SK-N-SH treated with all-trans-retinoic acid at 6 μM for 48 hours (cell line): ENCODE measurements around the gene TNS3.

Experiments
- ESRRG ChIP-seq: fragments of 250-450 bp; sonication (Bioruptor Pico); IDR thresholded peaks from 2 replicates; pipeline ENCODE4 v1.6.1; 2021; ENCODE audit warnings: mild to moderate bottlenecking
- OSR1 ChIP-seq: fragments of 250-450 bp; sonication (Bioruptor Pico); IDR thresholded peaks from 2 replicates; pipeline ENCODE4 v1.8.0; 2022; ENCODE audit warnings: moderate library complexity, mild to moderate bottlenecking, inconsistent platforms
- PPARA ChIP-seq: fragments of 250-450 bp; sonication (Bioruptor Pico); IDR thresholded peaks from 2 replicates; pipeline ENCODE4 v1.5.0; 2020; ENCODE audit warnings: mild to moderate bottlenecking, borderline replicate concordance
- TCF4 ChIP-seq: fragments of 250-450 bp; sonication (Bioruptor Pico); IDR thresholded peaks from 2 replicates; pipeline ENCODE4 v1.8.0; 2021; ENCODE audit warnings: mild to moderate bottlenecking, moderate library complexity, borderline replicate concordance
- ZC3H10 ChIP-seq: fragments of 250-450 bp; sonication (Bioruptor Pico); IDR thresholded peaks from 2 replicates; pipeline ENCODE4 v1.5.1; 2021; ENCODE audit warnings: mild to moderate bottlenecking, moderate library complexity
- ZFP3 ChIP-seq: fragments of 250-450 bp; sonication (Bioruptor Pico); IDR thresholded peaks from 2 replicates; pipeline ENCODE4 v1.5.0; 2020; ENCODE audit warnings: mild to moderate bottlenecking, moderate library complexity
- ZNF8 ChIP-seq: fragments of 450-650 bp; formaldehyde crosslinking; IDR thresholded peaks from 2 replicates; pipeline ENCODE4 v1.5.0; 2020; ENCODE audit warnings: mild to moderate bottlenecking, moderate library complexity
- TF ChIP-seq, protein P1 (sequence below): fragments of 250-450 bp; sonication (Bioruptor Pico); IDR thresholded peaks from 2 replicates; pipeline ENCODE4 v1.8.0; 2020; ENCODE audit warnings: mild to moderate bottlenecking, moderate library complexity, borderline replicate concordance
- TF ChIP-seq, protein P2 (sequence below): fragments of 250-450 bp; sonication (Bioruptor Pico); IDR thresholded peaks from 2 replicates; pipeline ENCODE4 v1.5.1; 2020; ENCODE audit warnings: low read depth, mild to moderate bottlenecking, moderate library complexity

DNA sequence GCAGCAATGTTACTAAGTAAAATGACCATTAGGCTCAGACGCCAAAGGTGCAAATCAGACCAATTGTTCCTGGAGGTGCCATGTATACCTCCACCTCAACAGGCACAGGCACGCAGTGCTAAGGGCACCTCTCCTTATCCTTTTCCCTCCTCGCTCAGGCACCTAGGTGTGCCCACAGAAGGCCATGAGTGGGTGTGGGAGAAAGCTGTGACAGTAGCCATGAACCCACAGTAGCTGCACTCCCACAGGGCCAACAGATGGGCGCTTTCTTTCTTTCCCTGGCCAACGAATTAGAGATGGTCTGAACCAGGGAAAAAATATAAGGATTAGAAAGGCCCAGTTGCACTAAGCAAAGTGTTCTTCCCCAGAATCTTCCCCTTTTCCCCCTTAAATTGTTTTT lies 15.5 kb upstream of the TNS3 start:
- TF ChIP-seq OSR1 (CRISPR knock-in tag) (no peak), ESRRG (no peak), ZFP3 (CRISPR knock-in tag) (no peak), PPARA (CRISPR knock-in tag) (no peak), ZNF8 (CRISPR knock-in tag) (no peak), TCF4 (no peak), ZC3H10 (CRISPR knock-in tag) (no peak)
- TF ChIP-seq, protein P1, sequence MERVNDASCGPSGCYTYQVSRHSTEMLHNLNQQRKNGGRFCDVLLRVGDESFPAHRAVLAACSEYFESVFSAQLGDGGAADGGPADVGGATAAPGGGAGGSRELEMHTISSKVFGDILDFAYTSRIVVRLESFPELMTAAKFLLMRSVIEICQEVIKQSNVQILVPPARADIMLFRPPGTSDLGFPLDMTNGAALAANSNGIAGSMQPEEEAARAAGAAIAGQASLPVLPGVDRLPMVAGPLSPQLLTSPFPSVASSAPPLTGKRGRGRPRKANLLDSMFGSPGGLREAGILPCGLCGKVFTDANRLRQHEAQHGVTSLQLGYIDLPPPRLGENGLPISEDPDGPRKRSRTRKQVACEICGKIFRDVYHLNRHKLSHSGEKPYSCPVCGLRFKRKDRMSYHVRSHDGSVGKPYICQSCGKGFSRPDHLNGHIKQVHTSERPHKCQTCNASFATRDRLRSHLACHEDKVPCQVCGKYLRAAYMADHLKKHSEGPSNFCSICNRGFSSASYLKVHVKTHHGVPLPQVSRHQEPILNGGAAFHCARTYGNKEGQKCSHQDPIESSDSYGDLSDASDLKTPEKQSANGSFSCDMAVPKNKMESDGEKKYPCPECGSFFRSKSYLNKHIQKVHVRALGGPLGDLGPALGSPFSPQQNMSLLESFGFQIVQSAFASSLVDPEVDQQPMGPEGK (CRISPR knock-in tag) = no peak
- TF ChIP-seq, protein P2, sequence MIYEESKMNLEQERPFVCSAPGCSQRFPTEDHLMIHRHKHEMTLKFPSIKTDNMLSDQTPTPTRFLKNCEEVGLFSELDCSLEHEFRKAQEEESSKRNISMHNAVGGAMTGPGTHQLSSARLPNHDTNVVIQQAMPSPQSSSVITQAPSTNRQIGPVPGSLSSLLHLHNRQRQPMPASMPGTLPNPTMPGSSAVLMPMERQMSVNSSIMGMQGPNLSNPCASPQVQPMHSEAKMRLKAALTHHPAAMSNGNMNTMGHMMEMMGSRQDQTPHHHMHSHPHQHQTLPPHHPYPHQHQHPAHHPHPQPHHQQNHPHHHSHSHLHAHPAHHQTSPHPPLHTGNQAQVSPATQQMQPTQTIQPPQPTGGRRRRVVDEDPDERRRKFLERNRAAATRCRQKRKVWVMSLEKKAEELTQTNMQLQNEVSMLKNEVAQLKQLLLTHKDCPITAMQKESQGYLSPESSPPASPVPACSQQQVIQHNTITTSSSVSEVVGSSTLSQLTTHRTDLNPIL (CRISPR knock-in tag) = no peak
